ENCODE results near the gene NUP50. TPM values are rescaled to one million over a fixed set of nuclear protein-coding genes. Genes with fewer than 3 reads are reported as not detected.

NUP50 gene
- total RNA-seq, 2 donors from 2014 or later = 162 to 184 TPM

- no peak overlapping the region for H3K4me3 Mint-ChIP-seq
- peaks cover 9% of the 10 kb centered on the region for H3K4me1 Mint-ChIP-seq (ENCODE audit: low read depth)
- DNase-seq (no peak), ATAC-seq (replicated peaks in 1 of 2) (no peak)
- no peaks in the 10 kb centered on the region for H3K36me3 Mint-ChIP-seq (ENCODE audit: insufficient read depth in 2 of 2)
- H3K27ac Mint-ChIP-seq = no peak overlapping the region
- H3K9me3 Mint-ChIP-seq = no peaks in the 10 kb centered on the region
- H3K27me3 Mint-ChIP-seq (ENCODE audit: low read depth) = no peaks in the 10 kb centered on the region
Observed at GRCh38 chr22:45224988-45225731, 61.4 kb downstream of the NUP50 start.

GRCh38 chr22:45225732-45226502 lies 62.2 kb downstream of the NUP50 start:
- H3K36me3 Mint-ChIP-seq (ENCODE audit: insufficient read depth in 2 of 2) = no peaks in the 10 kb centered on the region
- H3K4me3 Mint-ChIP-seq = no peak overlapping the region
- H3K27me3 Mint-ChIP-seq (ENCODE audit: low read depth) = no peaks in the 10 kb centered on the region
- H3K27ac Mint-ChIP-seq = no peak overlapping the region
- ATAC-seq (replicated peaks in 1 of 2) = no peak
- DNase-seq = no peak
- no peaks in the 10 kb centered on the region for H3K9me3 Mint-ChIP-seq
- peaks cover 9% of the 10 kb centered on the region for H3K4me1 Mint-ChIP-seq (ENCODE audit: low read depth)

- Mint-ChIP-seq H3K36me3 (ENCODE audit: insufficient read depth in 2 of 2) (no peaks in the 10 kb centered on the region), H3K4me3 (no peak overlapping the region), H3K27ac (no peak overlapping the region), H3K9me3 (no peaks in the 10 kb centered on the region), H3K27me3 (ENCODE audit: low read depth) (no peaks in the 10 kb centered on the region), H3K4me1 (ENCODE audit: low read depth) (peaks cover 9% of the 10 kb centered on the region)
- ATAC-seq (replicated peaks in 1 of 2) (no peak), DNase-seq (no peak)
Observed at GRCh38 chr22:45226503-45227186, 62.9 kb downstream of the NUP50 start.

- Mint-ChIP-seq H3K27ac (no peak overlapping the region), H3K4me3 (no peak overlapping the region), H3K4me1 (ENCODE audit: low read depth) (peaks cover 3% of the 10 kb centered on the region), H3K9me3 (no peaks in the 10 kb centered on the region), H3K27me3 (ENCODE audit: low read depth) (no peaks in the 10 kb centered on the region), H3K36me3 (ENCODE audit: insufficient read depth in 2 of 2) (no peaks in the 10 kb centered on the region)
- no peak for ATAC-seq (replicated peaks in 1 of 2)
- DNase-seq = no peak
Observed at GRCh38 chr22:45227645-45228400, 64.1 kb downstream of the NUP50 start.

GRCh38 chr22:45228401-45228754 lies 64.7 kb downstream of the NUP50 start:
- ATAC-seq (replicated peaks in 1 of 2) = no peak
- Mint-ChIP-seq H3K36me3 (ENCODE audit: insufficient read depth in 2 of 2) (no peaks in the 10 kb centered on the region), H3K27me3 (ENCODE audit: low read depth) (no peaks in the 10 kb centered on the region), H3K9me3 (no peaks in the 10 kb centered on the region), H3K4me3 (no peak overlapping the region), H3K4me1 (ENCODE audit: low read depth) (no peaks in the 10 kb centered on the region), H3K27ac (no peak overlapping the region)
- DNase-seq = no peak

- Mint-ChIP-seq H3K36me3 (ENCODE audit: insufficient read depth in 2 of 2) (no peaks in the 10 kb centered on the region), H3K27me3 (ENCODE audit: low read depth) (no peaks in the 10 kb centered on the region), H3K27ac (no peak overlapping the region), H3K4me1 (ENCODE audit: low read depth) (no peaks in the 10 kb centered on the region), H3K4me3 (no peak overlapping the region), H3K9me3 (no peaks in the 10 kb centered on the region)
- DNase-seq (no peak), ATAC-seq (replicated peaks in 1 of 2) (no peak)
Observed at GRCh38 chr22:45229181-45229580, 65.5 kb downstream of the NUP50 start.

GRCh38 chr22:45230026-45230721 lies 66.4 kb downstream of the NUP50 start:
- ATAC-seq (replicated peaks in 1 of 2) (no peak), DNase-seq (no peak)
- no peaks in the 10 kb centered on the region for H3K9me3 Mint-ChIP-seq
- H3K4me3 Mint-ChIP-seq = no peak overlapping the region
- H3K4me1 Mint-ChIP-seq (ENCODE audit: low read depth) = no peaks in the 10 kb centered on the region
- no peaks in the 10 kb centered on the region for H3K36me3 Mint-ChIP-seq (ENCODE audit: insufficient read depth in 2 of 2)
- H3K27ac Mint-ChIP-seq = no peak overlapping the region
- H3K27me3 Mint-ChIP-seq (ENCODE audit: low read depth) = no peaks in the 10 kb centered on the region

GRCh38 chr22:45231293-45231692 lies 67.6 kb downstream of the NUP50 start:
- Mint-ChIP-seq H3K27ac (no peak overlapping the region), H3K27me3 (ENCODE audit: low read depth) (no peaks in the 10 kb centered on the region), H3K4me1 (ENCODE audit: low read depth) (peaks cover 8% of the 10 kb centered on the region), H3K4me3 (no peak overlapping the region), H3K36me3 (ENCODE audit: insufficient read depth in 2 of 2) (no peaks in the 10 kb centered on the region), H3K9me3 (no peaks in the 10 kb centered on the region)
- no peak for ATAC-seq (replicated peaks in 1 of 2)
- no peak for DNase-seq

- DNase-seq = no peak
- ATAC-seq (replicated peaks in 1 of 2) = no peak
- no peaks in the 10 kb centered on the region for H3K9me3 Mint-ChIP-seq
- peaks cover 21% of the 10 kb centered on the region for H3K4me1 Mint-ChIP-seq (ENCODE audit: low read depth)
- no peaks in the 10 kb centered on the region for H3K27me3 Mint-ChIP-seq (ENCODE audit: low read depth)
- no peaks in the 10 kb centered on the region for H3K36me3 Mint-ChIP-seq (ENCODE audit: insufficient read depth in 2 of 2)
- H3K4me3 Mint-ChIP-seq = no peak overlapping the region
- no peak overlapping the region for H3K27ac Mint-ChIP-seq
Observed at GRCh38 chr22:45233386-45233785, 69.7 kb downstream of the NUP50 start.

- Mint-ChIP-seq H3K27me3 (ENCODE audit: low read depth) (no peaks in the 10 kb centered on the region), H3K27ac (no peak overlapping the region), H3K9me3 (no peaks in the 10 kb centered on the region), H3K4me1 (ENCODE audit: low read depth) (peaks cover 23% of the 10 kb centered on the region), H3K36me3 (ENCODE audit: insufficient read depth in 2 of 2) (no peaks in the 10 kb centered on the region), H3K4me3 (no peak overlapping the region)
- DNase-seq (no peak), ATAC-seq (replicated peaks in 1 of 2) (no peak)
Observed at GRCh38 chr22:45233827-45234226, 70.1 kb downstream of the NUP50 start.

GRCh38 chr22:45235101-45235777 lies 71.5 kb downstream of the NUP50 start:
- peak; percentile 49 to 63 for ATAC-seq (replicated peaks in 1 of 2)
- no peaks in the 10 kb centered on the region for H3K36me3 Mint-ChIP-seq (ENCODE audit: insufficient read depth in 2 of 2)
- no peaks in the 10 kb centered on the region for H3K9me3 Mint-ChIP-seq
- DNase-seq = peak in 1 of 2 donors; percentile 9
- peak overlapping the region in 1 of 2 donors; percentile 15 for H3K4me3 Mint-ChIP-seq
- H3K4me1 Mint-ChIP-seq (ENCODE audit: low read depth) = peaks cover 27% of the 10 kb centered on the region
- H3K27ac Mint-ChIP-seq = no peak overlapping the region
- no peaks in the 10 kb centered on the region for H3K27me3 Mint-ChIP-seq (ENCODE audit: low read depth)

GRCh38 chr22:45235851-45236342 lies 72.2 kb downstream of the NUP50 start:
- Mint-ChIP-seq H3K4me1 (ENCODE audit: low read depth) (peaks cover 27% of the 10 kb centered on the region), H3K27ac (no peak overlapping the region), H3K4me3 (peak overlapping the region in 1 of 2 donors; percentile 15), H3K27me3 (ENCODE audit: low read depth) (no peaks in the 10 kb centered on the region), H3K9me3 (no peaks in the 10 kb centered on the region), H3K36me3 (ENCODE audit: insufficient read depth in 2 of 2) (no peaks in the 10 kb centered on the region)
- ATAC-seq (replicated peaks in 1 of 2) (no peak), DNase-seq (no peak)
